IMR-90 (cell line): ENCODE results near the gene ZKSCAN7.

Experiments
- CEBPB ChIP-seq: IDR thresholded peaks from 2 replicates; pipeline ENCODE4 v1.6.1; 2012; ENCODE audit warnings: low read depth, low read length, improper control_type of control experiment
- CTCF ChIP-seq: conservative IDR thresholded peaks from 2 replicates; pipeline ENCODE4 v1.5.1; 2012; ENCODE audit warnings: mild to moderate bottlenecking, low read depth, low read length, improper control_type of control experiment
- MXI1 ChIP-seq: IDR thresholded peaks from 2 replicates; pipeline ENCODE4 v1.6.1; 2012; ENCODE audit warnings: low read depth, mild to moderate bottlenecking, low read length, moderate library complexity, borderline replicate concordance
- POLR2A ChIP-seq: IDR thresholded peaks from 2 replicates; pipeline ENCODE4 v1.6.1; 2012; ENCODE audit warnings: mild to moderate bottlenecking, low read depth, low read length
- SMC3 ChIP-seq: fragments of 150-350 bp; IDR thresholded peaks from 2 replicates; pipeline ENCODE4 v1.6.1; 2016; ENCODE audit warnings: low read depth, mild to moderate bottlenecking, antibody characterized with exemption, low read length, moderate library complexity

- TF ChIP-seq CTCF (peak; percentile 39), MXI1 (no peak), CEBPB (no peak), SMC3 (no peak), POLR2A (no peak)
These were observed 25.1 kb upstream of the ZKSCAN7 start for GRCh38 chr3:44529927-44530326.
